GM23338 (cell line): ENCODE results near the gene ERCC1.

Experiments used
- CREB1 ChIP-seq: fragments of 250-450 bp; sonication (Bioruptor Pico); IDR thresholded peaks from 2 replicates; pipeline ENCODE4 v1.5.0; 2020; ENCODE audit warnings: low read depth, mild to moderate bottlenecking, moderate library complexity
- EZH2 ChIP-seq: fragments of 200-600 bp; sonication (generic); IDR thresholded peaks from one replicate; pipeline ENCODE4 v1.8.0; 2017; ENCODE audit warnings: antibody characterized with exemption, mild to moderate bottlenecking, low read depth; ENCODE audit not compliant: unreplicated experiment
- EZH2phosphoT487 ChIP-seq: fragments of 200-600 bp; sonication (generic); IDR thresholded peaks from one replicate; pipeline ENCODE4 v1.8.1; 2018; ENCODE audit warnings: antibody characterized with exemption; ENCODE audit not compliant: unreplicated experiment
- JUNB ChIP-seq: IDR thresholded peaks from one replicate; pipeline ENCODE4 v1.6.1; 2016; ENCODE audit warnings: antibody characterized with exemption; ENCODE audit not compliant: unreplicated experiment
- NANOG ChIP-seq: IDR thresholded peaks from 2 replicates; pipeline ENCODE4 v1.6.1; 2016; ENCODE audit warnings: antibody characterized with exemption, borderline replicate concordance
- POLR2AphosphoS5 ChIP-seq: IDR thresholded peaks from 2 replicates; pipeline ENCODE4 v1.6.1; 2016; ENCODE audit warnings: antibody characterized with exemption, low read depth
- STAT1 ChIP-seq: IDR thresholded peaks from one replicate; pipeline ENCODE4 v1.6.1; 2016; ENCODE audit warnings: antibody characterized with exemption; ENCODE audit not compliant: unreplicated experiment
- ZNF114 ChIP-seq: fragments of 250-450 bp; sonication (Bioruptor Pico); IDR thresholded peaks from 2 replicates; pipeline ENCODE4 v1.5.0; 2020; ENCODE audit warnings: mild to moderate bottlenecking, moderate library complexity
- ZNF331 ChIP-seq: fragments of 250-450 bp; sonication (Bioruptor Pico); IDR thresholded peaks from 2 replicates; pipeline ENCODE4 v1.5.0; 2020; ENCODE audit warnings: low read depth, mild to moderate bottlenecking, moderate library complexity
- TF ChIP-seq, protein P1 (sequence below), 2 experiments: fragments of 200-600 bp in 1 of 2; sonication (generic) in 1 of 2; conservative IDR thresholded peaks; 2 replicates each; pipeline versions ENCODE4 v1.5.1 to v1.6.1; 2016 to 2017; ENCODE audit warnings: antibody characterized with exemption in 2 of 2, low read depth in 2 of 2, mild to moderate bottlenecking in 2 of 2, moderate library complexity in 1 of 2
- TF ChIP-seq, protein P2 (sequence below): IDR thresholded peaks from 2 replicates; pipeline ENCODE4 v1.6.1; 2016; ENCODE audit warnings: antibody characterized with exemption
- TF ChIP-seq, protein P3 (sequence below): IDR thresholded peaks from one replicate; pipeline ENCODE4 v1.6.1; 2018; ENCODE audit warnings: antibody characterized with exemption; ENCODE audit not compliant: unreplicated experiment

DNA sequence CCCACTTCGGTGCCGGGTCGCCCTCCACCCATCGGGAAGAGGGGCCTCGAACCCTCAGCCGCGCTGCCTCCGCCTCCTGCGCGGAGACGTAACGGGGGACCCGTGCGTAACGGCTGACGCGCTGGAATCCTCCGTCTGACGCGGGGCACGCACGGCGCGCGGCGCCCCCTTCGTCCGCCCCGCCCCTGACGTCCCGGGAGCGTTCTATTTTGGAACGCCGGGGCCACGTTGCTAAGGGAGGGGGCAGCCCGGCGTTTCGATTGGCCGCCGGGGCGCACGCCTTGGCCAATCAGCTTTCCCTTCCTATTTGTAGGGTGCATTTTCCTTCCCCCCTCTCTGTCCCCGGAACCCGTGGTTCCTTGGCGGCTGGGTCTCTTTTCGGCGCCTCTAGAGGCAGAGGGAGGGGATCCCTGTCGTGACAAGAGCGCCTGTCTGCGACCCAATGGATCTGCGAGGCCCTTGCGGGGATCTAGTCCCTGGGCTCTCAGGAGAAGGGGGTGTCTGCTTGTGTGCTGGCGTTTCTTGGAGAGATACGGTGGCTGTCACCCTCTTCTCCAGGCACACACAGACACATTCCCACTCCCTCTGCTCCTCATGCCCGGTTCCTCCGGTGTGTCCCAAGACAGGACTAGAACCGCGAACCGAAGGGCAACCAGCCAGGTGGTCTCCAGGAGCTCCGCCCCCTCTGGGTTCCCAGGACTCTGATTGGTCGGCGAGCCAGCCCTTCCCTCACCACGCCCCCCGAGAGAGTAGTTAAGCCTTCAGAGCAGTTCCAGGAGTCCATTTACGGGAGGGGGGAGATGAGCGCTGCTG, 45.6 kb upstream of the ERCC1 start:
- TF ChIP-seq, protein P1, sequence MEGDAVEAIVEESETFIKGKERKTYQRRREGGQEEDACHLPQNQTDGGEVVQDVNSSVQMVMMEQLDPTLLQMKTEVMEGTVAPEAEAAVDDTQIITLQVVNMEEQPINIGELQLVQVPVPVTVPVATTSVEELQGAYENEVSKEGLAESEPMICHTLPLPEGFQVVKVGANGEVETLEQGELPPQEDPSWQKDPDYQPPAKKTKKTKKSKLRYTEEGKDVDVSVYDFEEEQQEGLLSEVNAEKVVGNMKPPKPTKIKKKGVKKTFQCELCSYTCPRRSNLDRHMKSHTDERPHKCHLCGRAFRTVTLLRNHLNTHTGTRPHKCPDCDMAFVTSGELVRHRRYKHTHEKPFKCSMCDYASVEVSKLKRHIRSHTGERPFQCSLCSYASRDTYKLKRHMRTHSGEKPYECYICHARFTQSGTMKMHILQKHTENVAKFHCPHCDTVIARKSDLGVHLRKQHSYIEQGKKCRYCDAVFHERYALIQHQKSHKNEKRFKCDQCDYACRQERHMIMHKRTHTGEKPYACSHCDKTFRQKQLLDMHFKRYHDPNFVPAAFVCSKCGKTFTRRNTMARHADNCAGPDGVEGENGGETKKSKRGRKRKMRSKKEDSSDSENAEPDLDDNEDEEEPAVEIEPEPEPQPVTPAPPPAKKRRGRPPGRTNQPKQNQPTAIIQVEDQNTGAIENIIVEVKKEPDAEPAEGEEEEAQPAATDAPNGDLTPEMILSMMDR (conservative IDR thresholded peaks at IDR 0.05; ENCODE audit: low read depth in 2 of 2), result no peak
- TF ChIP-seq EZH2, result no peak
- TF ChIP-seq, protein P2, sequence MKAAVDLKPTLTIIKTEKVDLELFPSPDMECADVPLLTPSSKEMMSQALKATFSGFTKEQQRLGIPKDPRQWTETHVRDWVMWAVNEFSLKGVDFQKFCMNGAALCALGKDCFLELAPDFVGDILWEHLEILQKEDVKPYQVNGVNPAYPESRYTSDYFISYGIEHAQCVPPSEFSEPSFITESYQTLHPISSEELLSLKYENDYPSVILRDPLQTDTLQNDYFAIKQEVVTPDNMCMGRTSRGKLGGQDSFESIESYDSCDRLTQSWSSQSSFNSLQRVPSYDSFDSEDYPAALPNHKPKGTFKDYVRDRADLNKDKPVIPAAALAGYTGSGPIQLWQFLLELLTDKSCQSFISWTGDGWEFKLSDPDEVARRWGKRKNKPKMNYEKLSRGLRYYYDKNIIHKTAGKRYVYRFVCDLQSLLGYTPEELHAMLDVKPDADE, result no peak
- TF ChIP-seq, protein P3, sequence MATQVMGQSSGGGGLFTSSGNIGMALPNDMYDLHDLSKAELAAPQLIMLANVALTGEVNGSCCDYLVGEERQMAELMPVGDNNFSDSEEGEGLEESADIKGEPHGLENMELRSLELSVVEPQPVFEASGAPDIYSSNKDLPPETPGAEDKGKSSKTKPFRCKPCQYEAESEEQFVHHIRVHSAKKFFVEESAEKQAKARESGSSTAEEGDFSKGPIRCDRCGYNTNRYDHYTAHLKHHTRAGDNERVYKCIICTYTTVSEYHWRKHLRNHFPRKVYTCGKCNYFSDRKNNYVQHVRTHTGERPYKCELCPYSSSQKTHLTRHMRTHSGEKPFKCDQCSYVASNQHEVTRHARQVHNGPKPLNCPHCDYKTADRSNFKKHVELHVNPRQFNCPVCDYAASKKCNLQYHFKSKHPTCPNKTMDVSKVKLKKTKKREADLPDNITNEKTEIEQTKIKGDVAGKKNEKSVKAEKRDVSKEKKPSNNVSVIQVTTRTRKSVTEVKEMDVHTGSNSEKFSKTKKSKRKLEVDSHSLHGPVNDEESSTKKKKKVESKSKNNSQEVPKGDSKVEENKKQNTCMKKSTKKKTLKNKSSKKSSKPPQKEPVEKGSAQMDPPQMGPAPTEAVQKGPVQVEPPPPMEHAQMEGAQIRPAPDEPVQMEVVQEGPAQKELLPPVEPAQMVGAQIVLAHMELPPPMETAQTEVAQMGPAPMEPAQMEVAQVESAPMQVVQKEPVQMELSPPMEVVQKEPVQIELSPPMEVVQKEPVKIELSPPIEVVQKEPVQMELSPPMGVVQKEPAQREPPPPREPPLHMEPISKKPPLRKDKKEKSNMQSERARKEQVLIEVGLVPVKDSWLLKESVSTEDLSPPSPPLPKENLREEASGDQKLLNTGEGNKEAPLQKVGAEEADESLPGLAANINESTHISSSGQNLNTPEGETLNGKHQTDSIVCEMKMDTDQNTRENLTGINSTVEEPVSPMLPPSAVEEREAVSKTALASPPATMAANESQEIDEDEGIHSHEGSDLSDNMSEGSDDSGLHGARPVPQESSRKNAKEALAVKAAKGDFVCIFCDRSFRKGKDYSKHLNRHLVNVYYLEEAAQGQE, result no peak
- peak; percentile 77 for TF ChIP-seq POLR2AphosphoS5
- no peak for TF ChIP-seq EZH2phosphoT487
- no peak for TF ChIP-seq NANOG
- TF ChIP-seq CREB1 (CRISPR knock-in tag), result peak; percentile 93
- no peak for TF ChIP-seq ZNF331 (CRISPR knock-in tag)
- TF ChIP-seq ZNF114 (CRISPR knock-in tag), result no peak
- TF ChIP-seq JUNB, result no peak
- TF ChIP-seq STAT1, result no peak
